ENCODE measurements around the gene MRPL47.

GRCh38 chr3:179580992-179581391 is 23.4 kb downstream of the MRPL47 start:
- TF ChIP-seq CTCF (conservative IDR thresholded peaks at IDR 0.05): no peak
- no peak for TF ChIP-seq EZH2 (IDR thresholded peaks at IDR 0.05; ENCODE audit: low read depth)
